Measurements from ENCODE around the gene MAP4.
"Not testable (repeated sequence)": the region's sequence is repeated elsewhere in the genome, so short reads cannot be mapped to it uniquely, and the experiment has no call there.

The MAP4 gene

GRCh38 chr3:48016301-48016973 lies at the start of gene MAP4:
Gene MAP4, minus strand, starts transcription at chr3:48016416. Its CDS starts 17,556 bp downstream, at chr3:47998860.
- DNase-seq = no peak

- no peak for DNase-seq
These were observed 48.8 kb upstream of the MAP4 start for GRCh38 chr3:48065035-48065434.

GRCh38 chr3:48064292-48064829 lies 48.1 kb upstream of the MAP4 start:
- DNase-seq = no peak

GRCh38 chr3:48061586-48061985 lies 45.4 kb upstream of the MAP4 start:
- not testable (repeated sequence) for DNase-seq

- no peak for DNase-seq
These were observed 41.9 kb upstream of the MAP4 start for GRCh38 chr3:48058091-48058490.

GRCh38 chr3:48057521-48057920 lies 41.3 kb upstream of the MAP4 start:
- no peak for DNase-seq

GRCh38 chr3:48047841-48048464 lies 31.7 kb upstream of the MAP4 start:
- no peak for DNase-seq

- DNase-seq = no peak
These were observed 26.0 kb upstream of the MAP4 start for GRCh38 chr3:48042071-48042760.

- no peak for DNase-seq
These were observed 23.4 kb upstream of the MAP4 start for GRCh38 chr3:48039487-48040190.

- DNase-seq = no peak
These were observed 22.8 kb upstream of the MAP4 start for GRCh38 chr3:48038971-48039481.

- no peak for DNase-seq
These were observed 17.8 kb upstream of the MAP4 start for GRCh38 chr3:48034000-48034516.

- DNase-seq = no peak
These were observed 14.0 kb upstream of the MAP4 start for GRCh38 chr3:48030188-48030587.

- DNase-seq = no peak
These were observed 11.0 kb upstream of the MAP4 start for GRCh38 chr3:48026951-48027908.

GRCh38 chr3:48026098-48026497 lies 9.9 kb upstream of the MAP4 start:
- DNase-seq = no peak

GRCh38 chr3:48024401-48024800 lies 8.2 kb upstream of the MAP4 start:
- DNase-seq = no peak

- no peak for DNase-seq
These were observed 7.2 kb upstream of the MAP4 start for GRCh38 chr3:48023377-48023776.

GRCh38 chr3:48022178-48022577 lies 6.0 kb upstream of the MAP4 start:
- DNase-seq = no peak

- DNase-seq = no peak
These were observed 2.6 kb upstream of the MAP4 start for GRCh38 chr3:48018841-48019240.

GRCh38 chr3:48015431-48016180 lies 610 bp downstream of the MAP4 start:
- DNase-seq = no peak

- no peak for DNase-seq
These were observed 1.9 kb downstream of the MAP4 start for GRCh38 chr3:48014358-48014757.
